GM18867 (cell line): ENCODE results near the gene COMMD4.
A peak's percentile ranks its signal among the peaks of the same experiment; 100 is the strongest.
"Not testable (repeated sequence)": the region's sequence is repeated elsewhere in the genome, so short reads cannot be mapped to it uniquely, and the experiment has no call there.

ENCODE experiments used
- ATAC-seq: cut with Tn5 transposase; IDR thresholded peaks from one replicate; pipeline ENCODE4 v1.9.1; 2021; ENCODE audit warnings: mild to moderate bottlenecking, moderate library complexity; ENCODE audit not compliant: unreplicated experiment

Gene COMMD4

DNA sequence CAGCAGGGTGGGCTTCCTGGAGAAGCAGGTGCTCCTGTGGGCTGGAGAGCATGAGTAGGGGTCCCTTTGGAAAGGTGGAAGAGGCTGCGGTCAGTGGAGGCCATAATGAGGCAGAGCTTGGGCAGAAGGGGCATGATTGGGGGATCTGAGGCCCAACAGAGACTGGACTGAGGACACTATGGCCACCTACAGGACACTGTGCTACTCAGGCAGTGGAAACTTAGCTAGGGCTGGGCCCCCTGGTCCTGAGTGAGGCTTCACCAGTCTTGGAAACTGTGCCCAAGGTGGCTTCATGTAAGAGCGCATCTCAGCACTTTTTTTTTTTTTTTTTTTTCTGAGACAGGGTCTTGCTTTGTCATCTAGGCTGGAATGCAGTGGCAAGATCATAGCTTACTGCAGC is 6.3 kb upstream of the COMMD4 start:
- no peak for ATAC-seq

DNA sequence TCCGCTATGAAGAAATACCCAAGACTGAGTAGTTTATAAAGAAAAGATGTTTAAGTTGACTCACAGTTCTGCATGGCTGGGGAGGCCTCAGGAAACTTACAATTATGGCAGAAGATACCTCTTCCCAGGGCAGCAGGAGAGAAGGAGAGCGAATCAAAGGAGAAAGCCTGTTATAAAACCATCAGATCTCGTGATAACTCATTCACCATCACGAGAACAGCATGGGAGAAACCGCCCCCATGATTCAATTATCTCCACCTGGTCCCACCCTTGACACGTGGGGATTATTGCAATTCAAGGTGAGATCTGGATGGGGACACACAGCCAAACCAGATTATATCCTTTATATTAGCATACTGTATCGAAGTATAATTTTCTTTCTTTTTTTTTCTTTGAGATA is 3.8 kb upstream of the COMMD4 start:
- ATAC-seq: not testable (repeated sequence)

DNA sequence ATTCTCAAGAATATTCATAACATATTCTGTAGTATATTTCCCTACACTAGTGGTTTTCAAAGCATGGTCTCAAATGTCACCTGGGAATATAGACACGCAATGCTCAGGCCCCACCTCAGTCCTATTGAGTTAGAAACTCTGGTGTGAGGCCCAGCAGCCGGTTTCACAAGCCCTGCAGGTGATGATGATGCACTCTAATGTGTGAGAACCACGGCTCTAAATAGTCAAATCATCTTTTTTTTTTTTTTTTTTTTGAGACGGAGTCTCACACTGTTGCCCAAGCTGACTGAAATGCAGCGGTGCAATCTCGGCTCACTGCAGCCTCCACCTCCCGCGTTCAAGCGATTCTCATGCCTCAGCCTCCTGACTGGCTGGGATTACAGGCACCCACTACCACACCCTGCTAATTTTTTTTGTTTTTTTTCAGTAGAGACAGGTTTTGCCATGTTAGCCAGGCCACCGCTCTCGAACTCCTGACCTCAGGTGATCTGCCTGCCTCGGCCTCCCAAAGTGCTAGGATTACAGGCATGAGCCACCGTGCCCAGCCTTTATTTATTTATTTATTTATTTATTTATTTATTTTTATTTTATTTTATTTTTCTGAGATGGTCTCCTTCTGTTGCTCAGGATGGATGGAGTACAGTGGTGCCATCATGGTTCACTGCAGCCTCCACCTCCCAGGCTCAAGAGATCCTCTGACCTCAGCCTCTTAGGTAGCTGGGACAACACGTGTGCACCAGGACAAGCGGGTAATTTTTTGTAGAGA is 2.0 kb upstream of the COMMD4 start:
- peak; percentile 47 for ATAC-seq

DNA sequence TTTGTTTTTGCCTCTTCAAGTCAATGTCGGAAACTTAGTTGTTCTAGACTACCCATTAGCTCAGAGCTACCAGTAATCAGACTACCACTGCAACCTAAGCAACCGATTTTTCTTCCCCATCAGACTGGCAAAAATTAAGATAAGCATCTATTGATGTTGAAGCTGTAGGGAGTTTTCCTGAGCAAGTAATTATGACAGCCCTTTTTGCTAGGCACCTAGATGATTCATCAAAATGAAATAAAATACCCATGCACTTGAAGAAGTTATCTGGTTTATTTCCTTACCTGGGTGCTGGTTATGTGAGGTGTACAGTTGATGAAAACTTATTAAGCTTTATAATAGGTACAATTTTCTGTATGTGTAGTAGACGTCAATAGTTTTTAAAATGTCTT is 554 bp upstream of the COMMD4 start:
- ATAC-seq: no peak

DNA sequence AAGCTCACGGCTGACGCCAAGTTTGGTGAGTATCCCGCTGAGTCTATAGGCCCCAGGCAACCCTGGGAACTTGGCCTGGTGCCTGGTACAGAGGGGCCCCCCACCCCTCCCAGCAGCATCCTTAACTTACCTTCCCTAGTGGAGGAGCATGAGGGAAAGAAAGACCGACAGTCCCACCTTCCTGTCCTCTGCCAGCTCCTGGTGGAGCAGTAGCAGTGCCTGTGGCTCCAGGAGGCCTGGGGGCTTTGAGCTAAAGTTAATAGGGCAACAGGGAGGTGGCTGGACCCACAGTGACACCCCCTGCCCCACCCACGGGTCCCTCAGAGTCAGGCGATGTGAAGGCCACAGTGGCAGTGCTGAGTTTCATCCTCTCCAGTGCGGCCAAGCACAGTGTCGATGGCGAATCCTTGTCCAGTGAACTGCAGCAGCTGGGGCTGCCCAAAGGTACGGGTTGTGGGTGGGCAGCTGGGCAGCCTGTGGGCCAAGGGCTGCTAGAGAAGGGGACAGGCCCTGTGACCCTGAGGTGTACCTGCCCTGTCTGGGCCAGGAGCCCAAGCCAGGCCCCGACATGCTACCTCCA is 2.9 kb downstream of the COMMD4 start:
- ATAC-seq: no peak

DNA sequence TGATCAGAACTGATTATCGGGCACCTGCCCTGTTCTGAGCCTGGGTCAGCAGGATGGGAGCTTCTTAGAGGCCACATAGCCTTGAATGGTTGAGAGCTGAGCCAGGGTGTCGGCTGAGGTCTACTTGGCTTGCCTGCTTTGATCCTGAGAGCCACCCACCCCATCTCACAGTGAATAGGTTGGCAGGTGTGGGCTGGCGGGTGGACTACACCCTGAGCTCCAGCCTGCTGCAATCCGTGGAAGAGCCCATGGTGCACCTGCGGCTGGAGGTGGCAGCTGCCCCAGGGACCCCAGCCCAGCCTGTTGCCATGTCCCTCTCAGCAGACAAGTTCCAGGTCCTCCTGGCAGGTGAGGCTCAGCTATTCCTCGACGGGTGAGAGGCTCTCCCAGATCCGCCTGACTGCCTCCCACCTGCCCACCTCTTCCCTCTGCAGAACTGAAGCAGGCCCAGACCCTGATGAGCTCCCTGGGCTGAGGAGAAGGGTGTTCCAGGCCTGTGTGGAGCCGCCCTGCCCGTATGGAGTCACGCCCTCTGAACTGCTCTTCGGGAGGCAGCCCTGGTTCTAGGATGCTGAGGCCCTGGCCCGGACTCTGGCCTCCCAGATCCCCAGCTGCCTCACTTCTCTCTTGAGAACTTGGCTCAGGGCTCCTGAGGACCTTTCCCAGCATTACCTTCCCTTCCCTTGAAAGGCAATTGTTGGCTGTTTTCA is 3.8 kb downstream of the COMMD4 start:
- no peak for ATAC-seq

DNA sequence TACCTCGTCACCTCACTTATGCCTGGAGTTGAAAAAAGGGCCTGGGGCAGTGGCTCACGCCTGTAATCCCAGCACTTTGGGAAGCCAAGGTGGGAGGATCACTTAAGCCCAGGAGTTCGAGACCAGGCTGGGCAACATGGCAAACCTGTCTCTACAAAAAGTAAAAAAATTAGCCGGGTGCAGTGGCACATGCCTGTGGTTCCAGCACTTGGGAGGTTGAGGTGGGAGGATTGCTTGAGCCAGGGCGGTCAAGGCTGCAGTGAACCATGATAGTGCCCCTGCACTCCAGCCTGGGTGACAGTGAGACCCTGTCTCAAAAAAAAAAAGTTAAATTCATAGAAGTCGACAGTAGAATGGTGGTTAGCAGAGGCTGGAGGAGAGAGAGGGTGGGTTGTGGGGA is 6.4 kb downstream of the COMMD4 start:
- no peak for ATAC-seq

DNA sequence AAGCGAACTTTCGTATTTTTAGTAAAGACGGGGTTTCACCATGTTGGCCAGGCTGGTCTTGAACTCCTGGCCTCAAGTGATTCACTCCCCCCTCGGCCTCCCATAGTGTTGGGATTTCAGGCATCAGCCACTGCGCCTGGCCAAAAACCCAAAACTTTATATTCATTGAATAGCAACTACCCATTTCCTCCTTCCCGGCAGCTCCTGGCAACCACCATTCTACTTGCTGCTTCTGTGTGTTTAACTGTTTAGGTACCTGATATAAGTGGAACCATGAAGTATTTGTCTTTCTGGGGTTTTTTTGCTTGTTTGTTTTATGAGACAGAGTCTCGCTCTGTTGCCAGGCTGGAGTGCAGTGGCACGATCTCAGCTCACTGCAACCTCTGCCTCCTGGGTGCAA is 8.1 kb downstream of the COMMD4 start:
- not testable (repeated sequence) for ATAC-seq

DNA sequence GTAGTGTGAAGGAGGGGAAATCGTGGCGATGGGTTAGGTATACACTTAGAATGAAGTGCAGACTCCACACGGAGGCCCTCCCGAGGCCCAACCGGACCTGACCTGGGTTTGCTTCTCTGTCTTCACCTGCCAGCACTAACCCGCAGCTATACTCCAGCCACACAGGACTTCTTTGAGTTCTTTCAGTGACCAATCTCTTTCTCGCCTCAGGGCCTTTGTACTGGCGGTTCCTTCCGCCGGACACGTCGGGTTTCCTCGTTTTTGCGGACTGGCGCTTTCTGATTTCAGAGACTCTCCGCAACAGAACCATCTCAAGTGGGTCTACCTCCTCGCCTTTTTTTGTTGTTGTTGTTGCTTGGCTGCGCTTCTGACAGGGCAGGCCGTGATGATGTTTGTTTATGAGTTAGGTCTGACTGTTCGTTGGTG is 10.9 kb downstream of the COMMD4 start, which contains the start of gene NEIL1:
Gene NEIL1, plus strand, starts transcription at position 244 of the 426 bp plus-strand sequence. CDS start 1,867 bp downstream, outside the sequence.
- no peak for ATAC-seq

DNA sequence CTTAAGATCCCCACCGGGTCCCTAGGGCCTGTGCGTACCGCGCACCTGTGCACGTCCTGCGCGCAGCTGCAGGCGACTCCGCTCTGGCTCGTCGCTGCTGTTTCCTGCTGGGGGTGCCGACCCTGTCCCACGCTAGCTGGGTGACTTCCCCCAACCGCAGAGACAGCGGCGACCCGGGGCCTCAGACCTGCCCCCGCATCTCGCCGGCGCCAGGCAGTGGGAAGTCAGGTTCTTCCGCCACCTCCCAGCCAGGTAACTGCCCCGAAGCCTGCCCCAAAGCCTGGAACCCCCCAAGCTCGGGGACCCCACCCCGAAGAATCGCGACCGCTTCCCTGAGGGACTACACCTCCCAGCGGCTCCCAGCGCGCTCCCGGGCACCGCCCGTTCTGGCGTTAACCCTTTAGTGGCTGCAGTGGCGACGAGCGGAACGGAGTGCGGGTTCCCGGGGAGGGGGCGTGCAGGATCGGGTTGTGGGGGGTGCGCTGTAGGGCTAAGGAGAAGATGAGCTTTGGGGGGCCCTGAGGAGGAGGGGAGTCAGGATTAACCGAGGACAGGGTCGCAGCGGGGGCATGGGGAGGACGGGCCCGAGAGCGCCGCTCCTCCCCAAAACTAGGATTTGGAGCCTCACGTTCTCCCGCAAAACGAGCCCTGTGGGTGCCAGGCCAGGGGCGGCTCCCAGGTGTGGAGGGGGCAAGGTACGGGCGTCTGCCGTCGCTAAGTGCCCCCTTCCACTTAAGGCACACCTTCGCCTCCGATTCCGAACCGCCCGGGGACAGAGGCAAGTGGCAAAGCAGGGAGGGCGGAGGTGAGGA is 11.6 kb downstream of the COMMD4 start:
- peak; percentile 60 for ATAC-seq

DNA sequence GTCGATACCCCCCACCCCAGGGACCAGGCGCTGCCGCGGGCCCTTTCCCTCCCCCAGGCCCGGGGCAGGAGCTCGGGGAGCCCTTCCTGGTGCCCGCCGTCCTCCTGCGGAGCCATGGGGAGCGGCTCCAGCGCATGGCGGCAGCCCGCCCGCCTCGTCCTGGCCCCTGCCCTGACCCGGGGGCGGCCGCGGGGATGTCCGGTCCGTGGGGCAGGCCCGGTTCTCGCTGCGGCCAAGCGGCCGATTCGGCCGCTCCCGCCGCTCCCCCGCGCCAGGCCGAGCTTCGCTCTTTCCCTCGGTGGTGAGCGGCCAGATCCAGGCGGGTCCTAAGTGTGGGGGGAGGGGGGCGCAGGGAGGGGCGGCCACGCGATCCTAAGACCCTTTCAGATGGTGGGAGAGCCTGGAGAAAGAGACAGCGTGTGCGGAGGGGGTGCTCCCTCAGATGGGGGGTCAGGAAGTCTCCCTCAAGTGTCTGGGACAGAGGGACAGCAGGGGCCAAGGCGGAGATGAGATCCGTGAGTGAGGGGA is 12.2 kb downstream of the COMMD4 start:
- no peak for ATAC-seq

DNA sequence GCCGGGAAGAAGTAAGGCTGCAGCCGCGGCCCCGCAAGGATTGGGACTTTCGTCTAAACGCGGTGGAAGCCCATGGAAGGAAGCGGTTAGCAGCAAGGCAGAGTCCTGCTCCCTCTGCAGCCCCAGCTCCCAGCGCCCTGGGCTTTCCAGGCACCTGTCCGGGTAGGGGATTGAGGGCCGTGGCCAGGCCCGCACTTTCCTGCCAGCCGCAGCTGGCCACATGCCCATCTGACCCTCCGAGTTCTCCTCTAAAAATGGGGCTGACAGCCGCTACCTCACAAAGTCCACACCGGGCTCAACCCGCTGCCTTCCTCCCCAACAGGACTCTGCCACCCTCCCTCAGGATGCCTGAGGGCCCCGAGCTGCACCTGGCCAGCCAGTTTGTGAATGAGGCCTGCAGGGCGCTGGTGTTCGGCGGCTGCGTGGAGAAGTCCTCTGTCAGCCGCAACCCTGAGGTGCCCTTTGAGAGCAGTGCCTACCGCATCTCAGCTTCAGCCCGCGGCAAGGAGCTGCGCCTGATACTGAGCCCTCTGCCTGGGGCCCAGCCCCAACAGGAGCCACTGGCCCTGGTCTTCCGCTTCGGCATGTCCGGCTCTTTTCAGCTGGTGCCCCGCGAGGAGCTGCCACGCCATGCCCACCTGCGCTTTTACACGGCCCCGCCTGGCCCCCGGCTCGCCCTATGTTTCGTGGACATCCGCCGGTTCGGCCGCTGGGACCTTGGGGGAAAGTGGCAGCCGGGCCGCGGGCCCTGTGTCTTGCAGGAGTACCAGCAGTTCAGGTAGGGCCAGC is 12.9 kb downstream of the COMMD4 start:
- no peak for ATAC-seq

DNA sequence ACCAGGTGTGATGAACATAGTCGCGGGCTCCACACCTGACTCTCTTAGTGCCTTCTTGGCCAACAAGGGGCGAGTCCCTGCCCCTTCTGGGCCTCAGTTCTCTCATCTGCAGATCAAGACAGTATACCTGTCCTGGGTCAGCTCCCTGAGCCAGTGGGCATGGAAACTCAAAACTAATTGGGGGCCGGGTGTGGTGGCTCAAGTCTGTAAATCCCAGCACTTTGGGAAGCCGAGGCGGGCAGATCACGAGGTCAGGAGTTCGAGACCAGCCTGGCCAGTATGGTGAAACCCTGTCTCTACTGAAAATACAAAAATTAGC is 13.4 kb downstream of the COMMD4 start:
- ATAC-seq: not testable (repeated sequence)

DNA sequence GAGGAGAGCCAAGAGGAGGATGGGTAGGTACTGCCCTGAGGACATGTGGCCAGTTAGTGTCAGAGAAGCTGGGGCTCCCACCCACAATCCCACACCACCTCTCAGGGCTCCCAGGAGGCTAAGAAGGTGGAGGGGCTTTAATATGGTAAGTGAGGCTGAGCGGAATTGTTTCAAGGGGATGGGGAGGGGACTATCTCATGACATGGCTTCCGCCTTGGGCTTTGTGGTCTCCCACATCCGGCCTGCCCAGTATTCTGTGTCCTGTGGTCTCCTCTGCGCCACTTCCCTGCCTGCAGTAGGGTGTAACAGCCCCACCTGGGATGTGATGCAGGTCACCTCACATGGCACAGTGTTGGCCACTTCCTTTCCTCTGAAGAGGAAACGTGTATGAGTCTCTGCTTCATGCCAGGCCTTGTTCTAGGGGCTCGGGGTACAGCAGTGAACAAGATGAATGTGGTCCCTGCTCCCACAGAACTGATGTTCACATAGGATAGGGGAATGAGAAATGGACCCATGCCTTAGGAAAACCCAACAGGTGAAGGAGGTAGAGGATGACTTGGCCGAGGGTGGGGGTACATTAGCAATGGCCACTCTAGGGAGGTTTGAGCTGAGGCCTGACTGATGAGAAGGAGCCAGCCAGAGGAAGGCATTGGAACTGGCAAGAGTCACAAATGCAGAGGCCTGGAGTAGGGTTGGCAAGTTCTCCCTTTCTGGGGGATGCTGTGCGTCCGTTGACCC is 14.2 kb downstream of the COMMD4 start:
- no peak for ATAC-seq

DNA sequence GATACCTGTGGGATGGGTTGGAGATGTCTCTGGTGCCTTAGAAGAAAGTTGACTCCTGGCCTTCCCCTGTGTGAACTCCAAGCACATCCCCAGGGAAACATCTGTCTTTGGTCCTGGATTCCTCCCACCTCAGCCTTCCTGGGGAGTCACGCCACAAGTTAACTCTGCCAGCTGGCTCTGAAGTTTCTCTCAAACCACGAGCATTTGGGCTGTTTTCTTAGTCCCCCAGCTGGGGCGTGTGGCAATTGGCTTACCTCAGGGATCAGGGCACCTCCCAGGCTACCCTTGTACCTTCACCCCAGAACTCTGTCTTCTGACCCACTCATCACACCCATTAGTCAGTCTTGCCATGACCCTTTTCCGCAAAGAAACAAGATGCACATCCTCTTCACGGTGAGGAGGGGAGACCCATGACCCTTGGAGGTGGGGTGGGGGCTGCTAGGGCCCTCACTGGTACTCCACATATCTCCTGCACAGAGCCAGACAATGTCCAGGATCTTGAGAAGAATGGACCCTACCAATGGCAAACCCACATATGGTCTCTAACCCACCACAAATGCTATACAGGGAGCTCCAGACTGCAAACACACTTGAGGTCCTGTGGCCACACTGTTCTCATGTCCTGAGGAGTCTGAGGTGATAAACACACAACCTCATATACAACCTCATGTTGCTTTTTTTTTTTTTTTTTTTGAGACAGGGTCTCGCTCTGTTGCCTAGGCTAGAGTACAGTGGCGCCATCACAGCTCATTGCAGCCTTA is 14.9 kb downstream of the COMMD4 start:
- no peak for ATAC-seq

DNA sequence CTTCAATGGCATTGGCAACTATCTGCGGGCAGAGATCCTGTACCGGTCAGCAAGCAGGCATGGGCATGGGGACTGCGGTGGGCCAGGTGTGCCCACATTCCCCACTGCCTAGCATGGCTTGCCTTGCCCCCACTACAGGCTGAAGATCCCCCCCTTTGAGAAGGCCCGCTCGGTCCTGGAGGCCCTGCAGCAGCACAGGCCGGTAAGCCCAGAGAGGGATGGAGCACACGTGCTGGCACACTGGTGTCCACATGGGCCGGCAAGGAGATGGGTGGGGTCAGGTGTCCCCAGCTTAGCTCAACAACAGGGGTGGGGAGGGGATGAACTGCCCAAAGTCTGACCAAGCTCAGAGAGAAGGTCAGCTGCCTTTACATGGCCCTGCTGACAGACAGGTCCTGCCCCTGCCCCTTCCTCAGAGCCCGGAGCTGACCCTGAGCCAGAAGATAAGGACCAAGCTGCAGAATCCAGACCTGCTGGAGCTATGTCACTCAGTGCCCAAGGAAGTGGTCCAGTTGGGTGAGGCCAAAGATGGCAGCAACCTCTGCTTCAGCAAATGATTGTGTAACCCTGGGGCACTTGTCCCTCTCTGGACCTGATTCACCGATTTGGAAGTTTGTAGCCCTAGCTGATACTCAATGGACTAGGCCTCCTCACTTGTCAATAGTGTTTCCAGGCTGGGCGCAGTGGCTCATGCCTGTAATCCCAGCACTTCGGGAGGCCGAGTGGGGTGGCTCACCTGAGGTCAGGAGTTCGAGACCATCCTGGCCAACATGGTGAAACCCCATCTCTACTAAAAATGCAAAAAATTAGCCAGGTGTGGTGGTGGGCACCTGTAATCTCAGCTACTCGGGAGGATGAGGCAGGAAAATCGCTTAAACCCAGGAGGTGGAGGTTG is 16.6 kb downstream of the COMMD4 start:
- no peak for ATAC-seq

DNA sequence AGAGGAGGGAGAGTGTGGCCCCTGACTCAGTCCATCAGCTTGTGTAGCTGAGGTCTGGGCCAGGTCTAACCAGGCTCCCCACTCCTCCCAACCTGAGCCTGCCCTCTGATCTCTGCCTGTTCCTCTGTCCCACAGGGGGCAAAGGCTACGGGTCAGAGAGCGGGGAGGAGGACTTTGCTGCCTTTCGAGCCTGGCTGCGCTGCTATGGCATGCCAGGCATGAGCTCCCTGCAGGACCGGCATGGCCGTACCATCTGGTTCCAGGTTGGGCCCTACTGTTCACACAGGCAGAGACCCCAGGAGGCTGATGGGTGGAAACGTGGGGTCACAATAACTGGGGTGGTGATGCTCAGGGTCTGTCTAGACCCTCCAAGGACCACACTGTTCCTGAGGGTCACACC is 17.7 kb downstream of the COMMD4 start:
- ATAC-seq: no peak

DNA sequence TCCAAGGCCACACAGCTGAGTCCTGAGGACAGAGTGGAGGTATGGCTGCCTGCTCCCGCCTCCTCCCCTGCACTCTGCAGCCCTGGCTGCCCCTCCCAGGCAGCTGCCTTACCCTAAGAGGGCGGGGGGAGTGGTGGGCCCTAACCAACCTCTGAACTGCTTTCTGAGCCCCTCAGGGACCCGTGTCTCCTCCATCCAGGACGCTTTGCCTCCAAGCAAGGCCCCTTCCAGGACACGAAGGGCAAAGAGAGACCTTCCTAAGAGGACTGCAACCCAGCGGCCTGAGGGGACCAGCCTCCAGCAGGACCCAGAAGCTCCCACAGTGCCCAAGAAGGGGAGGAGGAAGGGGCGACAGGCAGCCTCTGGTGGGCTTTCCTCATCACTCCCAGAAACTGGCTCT is 18.6 kb downstream of the COMMD4 start:
- no peak for ATAC-seq
